H9 (cell line): ENCODE data around the gene EFHD1. TPM values are rescaled to one million over a fixed set of nuclear protein-coding genes. Genes with fewer than 3 reads are reported as not detected.

ENCODE experiments used
- DNase-seq: peaks from one replicate; pipeline ENCODE4 v3.0.0-alpha.2; 2017
- H2AFZ ChIP-seq: one replicate; pipeline ENCODE4 v1.6.1; 2013; ENCODE audit warnings: mild to moderate bottlenecking, low read length, control low read depth, moderate library complexity
- H2AK5ac ChIP-seq: 2 replicates; pipeline ENCODE4 v1.6.1; 2013; ENCODE audit warnings: low read length, control low read depth, mixed read lengths; ENCODE audit not compliant: insufficient read length
- H2BK120ac ChIP-seq: one replicate; pipeline ENCODE4 v1.6.1; 2013; ENCODE audit warnings: low read depth, mild to moderate bottlenecking, low read length, control low read depth, inconsistent platforms; ENCODE audit not compliant: poor library complexity, severe bottlenecking
- H2BK12ac ChIP-seq: 2 replicates; pipeline ENCODE4 v1.6.1; 2013; ENCODE audit warnings: low read length, control low read depth, mixed read lengths, low read depth; ENCODE audit not compliant: insufficient read length
- H2BK15ac ChIP-seq: 2 replicates; pipeline ENCODE4 v1.6.1; 2013; ENCODE audit warnings: low read depth, low read length, control low read depth
- H2BK20ac ChIP-seq: one replicate; pipeline ENCODE4 v1.6.1; 2013; ENCODE audit warnings: low read depth, mild to moderate bottlenecking, low read length, control low read depth, inconsistent platforms; ENCODE audit not compliant: poor library complexity, severe bottlenecking
- H2BK5ac ChIP-seq: 2 replicates; pipeline ENCODE4 v1.6.1; 2013; ENCODE audit warnings: low read length, control low read depth, mixed read lengths; ENCODE audit not compliant: insufficient read length
- H3K14ac ChIP-seq: 2 replicates; pipeline ENCODE4 v1.6.1; 2013; ENCODE audit warnings: low read length, control low read depth; ENCODE audit not compliant: insufficient read depth
- H3K18ac ChIP-seq: 2 replicates; pipeline ENCODE4 v1.6.1; 2013; ENCODE audit warnings: low read depth, mild to moderate bottlenecking, mixed read lengths, low read length, control low read depth; ENCODE audit not compliant: insufficient read length
- H3K23ac ChIP-seq: 2 replicates; pipeline ENCODE4 v1.6.1; 2013; ENCODE audit warnings: low read length, control low read depth, mixed read lengths, low read depth; ENCODE audit not compliant: insufficient read length
- H3K23me2 ChIP-seq: 2 replicates; pipeline ENCODE4 v1.6.1; 2013; ENCODE audit warnings: low read depth, mild to moderate bottlenecking, mixed read lengths, low read length, control low read depth; ENCODE audit not compliant: insufficient read length, poor library complexity, severe bottlenecking
- H3K27ac ChIP-seq: 2 replicates; pipeline ENCODE4 v1.5.1; 2013; ENCODE audit warnings: low read length, control low read depth, mixed read lengths, low read depth; ENCODE audit not compliant: insufficient read length
- H3K27me3 ChIP-seq: 2 replicates; pipeline ENCODE4 v1.6.1; 2013; ENCODE audit warnings: low read length, control low read depth, inconsistent platforms; ENCODE audit not compliant: insufficient read depth
- H3K4ac ChIP-seq: 2 replicates; pipeline ENCODE4 v1.6.1; 2013; ENCODE audit warnings: low read depth, mild to moderate bottlenecking, control low read depth, inconsistent platforms, low read length, moderate library complexity
- H3K4me1 ChIP-seq: 2 replicates; pipeline ENCODE4 v1.6.1; 2013; ENCODE audit warnings: low read length, control low read depth, inconsistent platforms; ENCODE audit not compliant: insufficient read depth
- H3K4me2 ChIP-seq: 2 replicates; pipeline ENCODE4 v1.6.1; 2013; ENCODE audit warnings: low read length, control low read depth, mixed read lengths; ENCODE audit not compliant: insufficient read length, insufficient read depth
- H3K56ac ChIP-seq: 2 replicates; pipeline ENCODE4 v1.6.1; 2013; ENCODE audit warnings: low read depth, mild to moderate bottlenecking, mixed read lengths, low read length, control low read depth; ENCODE audit not compliant: insufficient read length
- H3K79me1 ChIP-seq: 2 replicates; pipeline ENCODE4 v1.6.1; 2013; ENCODE audit warnings: low read depth, mild to moderate bottlenecking, moderate library complexity, low read length, control low read depth, inconsistent platforms; ENCODE audit not compliant: insufficient read depth, poor library complexity, severe bottlenecking
- H3K79me2 ChIP-seq: 2 replicates; pipeline ENCODE4 v1.6.1; 2013; ENCODE audit warnings: low read length, control low read depth, inconsistent platforms; ENCODE audit not compliant: insufficient read depth
- H3K9ac ChIP-seq: 2 replicates; pipeline ENCODE4 v1.6.1; 2013; ENCODE audit warnings: low read length, control low read depth, mixed read lengths; ENCODE audit not compliant: insufficient read length; ENCODE audit errors: extremely low read depth
- H3K9me3 ChIP-seq: one replicate; pipeline ENCODE4 v1.6.1; 2013; ENCODE audit warnings: low read depth, low read length, inconsistent platforms; ENCODE audit not compliant: control insufficient read depth
- H3T11ph ChIP-seq: one replicate; pipeline ENCODE4 v1.6.1; 2013; ENCODE audit warnings: mild to moderate bottlenecking, low read length, control low read depth, inconsistent platforms
- H4K20me1 ChIP-seq: one replicate; pipeline ENCODE4 v1.6.1; 2013; ENCODE audit not compliant: control insufficient read depth, insufficient read length, insufficient read depth
- H4K5ac ChIP-seq: 2 replicates; pipeline ENCODE4 v1.6.1; 2013; ENCODE audit warnings: low read depth, mild to moderate bottlenecking, mixed read lengths, low read length, control low read depth; ENCODE audit not compliant: insufficient read length
- H4K8ac ChIP-seq: replicated peaks from 2 replicates; pipeline ENCODE4 v1.6.1; 2013; ENCODE audit warnings: low read length, control low read depth, mixed read lengths, low read depth; ENCODE audit not compliant: insufficient read length
- H4K91ac ChIP-seq: 2 replicates; pipeline ENCODE4 v1.6.1; 2013; ENCODE audit warnings: low read depth, mild to moderate bottlenecking, moderate library complexity, mixed read lengths, low read length, control low read depth; ENCODE audit not compliant: insufficient read length
- H3K27ac Mint-ChIP-seq, 3 experiments: 2 replicates in 2 of 3; 3 replicates in 1 of 3; pipeline ENCODE4 v1.8.0; 2020 to 2021; ENCODE audit warnings: mixed read lengths in 3 of 3, mild to moderate bottlenecking in 1 of 3, moderate library complexity in 1 of 3
- H3K27me3 Mint-ChIP-seq: 2 replicates; pipeline ENCODE4 v1.8.0; 2021; ENCODE audit warnings: low read depth, mild to moderate bottlenecking, moderate library complexity, mixed read lengths
- H3K36me3 Mint-ChIP-seq, 3 experiments: 2 replicates in 2 of 3; 3 replicates in 1 of 3; pipeline ENCODE4 v1.8.0; 2020 to 2021; ENCODE audit warnings: low read depth in 3 of 3, mixed read lengths in 3 of 3; ENCODE audit not compliant: insufficient read depth in 1 of 3
- H3K4me1 Mint-ChIP-seq, 2 experiments: 2 replicates each; pipeline ENCODE4 v1.8.0; 2020; ENCODE audit warnings: mixed read lengths in 2 of 2
- H3K4me3 Mint-ChIP-seq, 2 experiments: 2 replicates in 1 of 2; 3 replicates in 1 of 2; pipeline ENCODE4 v1.8.0; 2020 to 2021; ENCODE audit warnings: mild to moderate bottlenecking in 2 of 2, mixed read lengths in 2 of 2, moderate library complexity in 1 of 2
- H3K9me3 Mint-ChIP-seq, 2 experiments: 2 replicates in 1 of 2; 3 replicates in 1 of 2; pipeline ENCODE4 v1.8.0; 2020; ENCODE audit warnings: mild to moderate bottlenecking in 2 of 2, mixed read lengths in 2 of 2, moderate library complexity in 1 of 2
- WGBS: extraction: QIAGEN DNeasy Blood & Tissue Kit; methylation state at CpG from one replicate; pipeline ENCODE4 v1.1.7; 2013; ENCODE audit warnings: missing lambda C conversion rate, low lambda C conversion rate, mixed read lengths; ENCODE audit not compliant: insufficient read length; ENCODE audit errors: extremely low coverage; 5-methylcytosine and 5-hydroxymethylcytosine counted together
- total RNA-seq: library from RNA; stranded (reverse); gene quantifications from 2 replicates; pipeline ENCODE4 v1.2.1, GENCODE V29; 2021
- TF ChIP-seq, protein P1 (sequence below): fragments of 200-600 bp; sonication (generic); conservative IDR thresholded peaks from 3 replicates; pipeline ENCODE4 v1.8.0; 2021; ENCODE audit warnings: antibody characterized with exemption, mild to moderate bottlenecking

Gene EFHD1
- total RNA-seq, 1 experiment from 2014 or later = 2.8 TPM

DNA sequence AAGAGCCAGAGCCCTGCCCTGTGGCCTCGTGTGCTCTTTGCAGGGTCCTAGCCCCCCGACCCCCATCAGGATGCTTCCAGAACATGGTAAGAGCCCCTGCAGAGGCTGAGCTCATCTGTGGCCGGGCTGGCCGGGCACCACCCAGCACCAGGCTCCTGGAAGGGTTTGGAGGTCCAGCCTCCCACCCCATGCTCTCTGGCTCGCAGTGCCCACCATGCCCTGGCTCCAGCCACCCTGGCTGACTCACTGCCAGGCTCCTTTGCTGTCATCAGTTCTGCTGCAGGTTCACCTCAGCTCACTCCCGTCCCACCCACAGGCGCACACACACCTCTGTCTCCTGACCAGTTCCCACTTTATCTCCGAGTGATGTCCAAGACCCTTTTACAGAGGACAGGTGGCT is 45.4 kb upstream of the EFHD1 start:
- H3K9ac ChIP-seq = no peak overlapping the region
- no peak for DNase-seq
- H3K4me3 Mint-ChIP-seq = no peak overlapping the region
- no peaks in the 10 kb centered on the region for H3K4me1 ChIP-seq
- H3K18ac ChIP-seq = no peak overlapping the region
- H3K23me2 ChIP-seq = no peaks in the 10 kb centered on the region
- H3K27ac Mint-ChIP-seq = peak overlapping the region in 1 of 3 experiments; percentile 65; a peak in 1 of 7 replicates
- no peak overlapping the region for H3K23ac ChIP-seq
- H3K9me3 ChIP-seq = no peaks in the 10 kb centered on the region
- H4K91ac ChIP-seq = no peak overlapping the region
- H3K79me2 ChIP-seq = no peaks in the 10 kb centered on the region
- TF ChIP-seq, protein P1, sequence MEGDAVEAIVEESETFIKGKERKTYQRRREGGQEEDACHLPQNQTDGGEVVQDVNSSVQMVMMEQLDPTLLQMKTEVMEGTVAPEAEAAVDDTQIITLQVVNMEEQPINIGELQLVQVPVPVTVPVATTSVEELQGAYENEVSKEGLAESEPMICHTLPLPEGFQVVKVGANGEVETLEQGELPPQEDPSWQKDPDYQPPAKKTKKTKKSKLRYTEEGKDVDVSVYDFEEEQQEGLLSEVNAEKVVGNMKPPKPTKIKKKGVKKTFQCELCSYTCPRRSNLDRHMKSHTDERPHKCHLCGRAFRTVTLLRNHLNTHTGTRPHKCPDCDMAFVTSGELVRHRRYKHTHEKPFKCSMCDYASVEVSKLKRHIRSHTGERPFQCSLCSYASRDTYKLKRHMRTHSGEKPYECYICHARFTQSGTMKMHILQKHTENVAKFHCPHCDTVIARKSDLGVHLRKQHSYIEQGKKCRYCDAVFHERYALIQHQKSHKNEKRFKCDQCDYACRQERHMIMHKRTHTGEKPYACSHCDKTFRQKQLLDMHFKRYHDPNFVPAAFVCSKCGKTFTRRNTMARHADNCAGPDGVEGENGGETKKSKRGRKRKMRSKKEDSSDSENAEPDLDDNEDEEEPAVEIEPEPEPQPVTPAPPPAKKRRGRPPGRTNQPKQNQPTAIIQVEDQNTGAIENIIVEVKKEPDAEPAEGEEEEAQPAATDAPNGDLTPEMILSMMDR = no peak
- no peak overlapping the region for H3K4me2 ChIP-seq
- H3K79me1 ChIP-seq = no peaks in the 10 kb centered on the region
- no peak overlapping the region for H3K27ac ChIP-seq
- no peak overlapping the region for H4K8ac ChIP-seq
- H3K27me3 Mint-ChIP-seq = peaks cover 3% of the 10 kb centered on the region; the same call in 1 of the 2 replicates
- no peak overlapping the region for H3K4ac ChIP-seq
- H3K4me1 Mint-ChIP-seq = peaks cover 28 to 33% of the 10 kb centered on the region in 2 experiments
- H2AK5ac ChIP-seq = no peak overlapping the region
- H4K5ac ChIP-seq = no peak overlapping the region
- no peak overlapping the region for H3T11ph ChIP-seq
- H2BK12ac ChIP-seq = no peak overlapping the region
- H3K9me3 Mint-ChIP-seq = peaks cover 0 to 12% of the 10 kb centered on the region in 2 experiments; a peak in 3 of 5 replicates
- peaks cover 10 to 19% (median 17%) of the 10 kb centered on the region in 3 experiments; a peak in 6 of 7 replicates for H3K36me3 Mint-ChIP-seq
- H2BK15ac ChIP-seq = no peak overlapping the region
- no peak overlapping the region for H2BK20ac ChIP-seq
- no peak overlapping the region for H2AFZ ChIP-seq
- no peak overlapping the region for H2BK5ac ChIP-seq
- no peak overlapping the region for H2BK120ac ChIP-seq
- no peak overlapping the region for H3K14ac ChIP-seq
- no peaks in the 10 kb centered on the region for H3K27me3 ChIP-seq
- no peak overlapping the region for H3K56ac ChIP-seq
- WGBS = no CpG with 5 or more reads among the region's 8 CpGs
- no peaks in the 10 kb centered on the region for H4K20me1 ChIP-seq
